ENCODE data around the gene LMBR1L.
A peak's percentile ranks its signal among the peaks of the same experiment; 100 is the strongest.
"Not testable (repeated sequence)": the region's sequence is repeated elsewhere in the genome, so short reads cannot be mapped to it uniquely, and the experiment has no call there.

LMBR1L gene

DNA sequence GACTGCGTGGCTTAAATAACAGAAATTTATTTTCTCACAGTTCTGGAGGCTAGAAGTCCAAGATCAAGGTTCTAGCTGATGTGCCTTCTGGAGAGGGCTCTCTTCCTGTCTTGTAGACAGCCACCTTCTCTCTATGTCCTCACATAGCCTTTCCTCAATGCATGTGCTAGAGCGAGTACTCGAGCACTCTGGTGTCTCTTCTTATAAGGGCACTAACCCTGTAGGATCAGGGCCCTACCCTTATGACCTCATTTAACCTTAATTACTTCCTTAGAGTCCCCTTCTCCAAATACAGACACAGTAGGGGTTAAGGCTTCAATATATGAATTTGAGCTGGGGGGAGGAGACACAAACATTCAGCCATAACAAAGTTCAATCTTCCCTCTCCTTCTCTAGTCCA lies 26.2 kb downstream of the LMBR1L start:
- DNase-seq = no peak

DNA sequence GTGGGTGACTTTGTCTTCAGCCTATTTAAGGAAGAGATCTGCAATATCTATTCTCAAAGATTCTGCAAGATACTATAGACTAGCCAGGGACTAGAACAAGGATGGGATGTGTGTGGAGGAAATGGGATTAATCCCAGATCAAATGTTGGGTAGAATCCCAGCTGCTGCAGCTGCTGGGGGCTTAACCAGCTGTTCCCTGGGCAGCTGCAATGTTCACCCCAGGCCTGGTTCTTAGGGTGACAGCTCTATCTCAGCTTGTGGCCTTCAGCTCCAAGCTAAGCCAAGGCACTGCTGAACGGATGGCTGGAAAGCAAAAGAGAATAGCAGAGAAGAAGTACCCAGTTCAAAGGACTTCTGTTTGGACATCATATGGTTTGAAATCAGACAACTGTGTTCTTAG lies 30.9 kb downstream of the LMBR1L start:
- no peak for DNase-seq

- no peak for DNase-seq
These were observed 39.7 kb downstream of the LMBR1L start for GRCh38 chr12:49070971-49071370.

DNA sequence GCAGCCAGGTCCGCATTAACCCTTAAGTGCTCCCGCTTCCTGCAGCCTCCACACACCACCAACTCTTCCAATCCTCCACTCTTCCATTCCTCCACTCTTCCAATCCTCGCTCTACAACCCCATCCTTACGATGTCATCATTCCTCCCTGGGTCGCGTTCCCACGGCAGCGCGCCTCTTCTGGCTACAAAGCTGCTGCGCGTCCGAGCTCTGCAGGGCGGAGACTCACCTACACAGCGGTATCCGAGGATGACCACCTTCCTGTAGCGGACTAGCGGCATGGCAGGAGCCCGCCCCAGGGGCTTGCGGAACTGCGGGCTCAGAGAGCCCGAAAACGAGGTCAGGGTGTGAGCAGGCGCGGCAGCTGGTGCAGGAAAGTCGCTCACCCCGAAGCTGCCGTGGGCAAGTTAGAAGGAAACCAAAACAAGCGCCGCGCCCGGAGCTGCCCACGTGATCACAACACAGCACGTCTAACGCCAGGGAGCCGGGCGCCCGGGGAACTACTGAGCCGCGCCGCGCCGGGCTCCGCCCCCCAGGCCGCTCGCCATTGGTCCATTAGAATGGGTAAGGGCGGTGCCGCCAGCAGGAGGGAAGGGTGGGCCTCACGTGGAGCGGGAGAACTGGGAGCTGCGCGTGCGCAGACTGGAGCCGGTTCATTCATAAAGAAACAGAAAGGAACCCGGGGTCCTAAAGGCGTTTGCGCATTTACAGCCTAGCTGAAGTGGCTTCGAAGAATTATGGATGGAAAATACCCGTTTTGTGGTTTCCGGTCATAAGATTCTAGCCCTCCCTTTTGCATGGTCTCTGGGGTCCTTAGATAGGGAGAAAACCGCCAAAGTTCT lies 40.9 kb downstream of the LMBR1L start, which contains the start of gene RHEBL1:
RHEBL1 (minus strand) TSS at position 473 of the 840 bp plus-strand sequence; CDS start at position 279, 194 bp downstream.
- peak; percentile 94 for DNase-seq

GRCh38 chr12:49068879-49069506 lies 41.7 kb downstream of the LMBR1L start:
- peak; percentile 16 for DNase-seq

GRCh38 chr12:49066120-49066519 lies 44.5 kb downstream of the LMBR1L start:
- no peak for DNase-seq

DNA sequence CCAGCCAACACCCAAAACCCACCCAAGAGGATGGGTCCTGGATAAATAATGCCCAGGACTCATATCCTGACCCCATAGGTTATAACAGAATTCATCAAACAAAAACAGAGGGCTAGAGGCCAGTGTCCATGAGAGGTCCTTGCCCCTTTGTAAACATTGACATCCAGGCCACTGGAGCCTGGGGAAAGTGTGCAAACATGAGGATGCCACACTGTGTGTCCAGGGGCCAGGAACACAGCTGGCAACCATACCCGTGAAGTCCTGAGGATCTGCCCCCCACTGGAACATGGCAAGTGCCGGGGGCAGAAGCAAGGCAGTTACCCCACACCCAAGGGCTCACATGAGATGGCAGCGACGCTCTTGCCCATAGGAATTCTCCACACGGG lies 45.9 kb downstream of the LMBR1L start:
- DNase-seq = no peak

DNA sequence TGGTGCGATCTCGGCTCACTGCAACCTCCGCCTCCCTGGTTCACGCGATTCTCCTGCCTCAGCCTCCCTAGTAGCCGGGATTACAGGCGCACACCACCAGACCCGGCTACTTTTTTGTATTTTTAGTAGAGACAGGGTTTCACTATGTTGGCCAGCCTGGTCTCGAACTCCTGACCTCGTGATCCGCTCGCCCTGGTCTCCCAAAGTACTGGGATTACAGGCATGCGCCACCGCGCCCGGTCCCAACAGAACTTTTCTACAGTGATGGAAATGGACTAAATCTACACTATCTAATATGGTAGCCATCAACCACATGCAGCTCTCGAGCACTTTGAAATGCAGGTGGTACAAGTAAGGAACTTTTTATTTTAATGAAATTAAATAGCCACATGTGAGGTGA lies 48.7 kb downstream of the LMBR1L start:
- DNase-seq = not testable (repeated sequence)

GRCh38 chr12:49061157-49061650 lies 49.4 kb downstream of the LMBR1L start:
- DNase-seq = no peak

GRCh38 chr12:49060237-49061156 lies 50.1 kb downstream of the LMBR1L start, which contains the start of gene KMT2D:
Gene KMT2D (minus strand): TSS chr12:49060794. CDS start chr12:49055324, 5,470 bp downstream.
- DNase-seq = peak; percentile 94

- DNase-seq = peak; percentile 25
These were observed 51.1 kb downstream of the LMBR1L start for GRCh38 chr12:49059299-49060171.

DNA sequence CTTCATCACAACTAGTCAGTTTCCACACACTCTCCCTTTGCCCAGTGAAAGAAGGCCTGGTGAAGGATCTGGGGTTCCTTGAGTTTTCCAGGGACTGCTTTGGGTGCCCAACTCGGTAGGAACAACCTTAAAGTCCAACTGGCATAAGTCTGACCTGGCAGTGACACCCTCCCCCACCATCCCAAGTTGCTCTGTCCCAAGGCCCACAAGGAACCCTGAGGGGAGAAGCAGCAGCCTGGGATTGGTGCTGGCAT lies 51.7 kb downstream of the LMBR1L start:
- no peak for DNase-seq

- DNase-seq = no peak
These were observed 52.1 kb downstream of the LMBR1L start for GRCh38 chr12:49058366-49059044.

- DNase-seq = peak; percentile 9
These were observed 52.8 kb downstream of the LMBR1L start for GRCh38 chr12:49057888-49058287.

- peak; percentile 37 for DNase-seq
These were observed 54.5 kb downstream of the LMBR1L start for GRCh38 chr12:49055978-49056754.

DNA sequence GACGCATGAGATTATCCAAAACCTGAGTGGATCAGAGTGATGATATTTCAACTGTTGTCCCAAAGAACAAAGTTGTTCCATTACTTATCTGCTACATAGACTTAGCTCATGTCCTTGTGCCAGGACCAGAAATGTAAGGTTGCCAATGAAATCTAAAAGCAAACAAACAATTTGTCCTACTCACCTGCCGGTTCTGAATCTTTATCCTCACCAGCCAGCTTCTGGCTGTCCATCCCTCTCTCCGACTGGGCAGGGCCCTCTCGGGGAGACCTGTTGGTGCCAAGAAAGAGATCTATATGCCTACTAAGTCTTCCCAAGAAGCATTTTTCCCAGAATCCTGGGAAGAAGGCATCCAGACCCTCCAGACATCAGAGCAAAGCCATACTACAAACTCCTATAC lies 55.6 kb downstream of the LMBR1L start:
- DNase-seq = no peak

GRCh38 chr12:49054524-49054923 lies 56.1 kb downstream of the LMBR1L start:
- no peak for DNase-seq

DNA sequence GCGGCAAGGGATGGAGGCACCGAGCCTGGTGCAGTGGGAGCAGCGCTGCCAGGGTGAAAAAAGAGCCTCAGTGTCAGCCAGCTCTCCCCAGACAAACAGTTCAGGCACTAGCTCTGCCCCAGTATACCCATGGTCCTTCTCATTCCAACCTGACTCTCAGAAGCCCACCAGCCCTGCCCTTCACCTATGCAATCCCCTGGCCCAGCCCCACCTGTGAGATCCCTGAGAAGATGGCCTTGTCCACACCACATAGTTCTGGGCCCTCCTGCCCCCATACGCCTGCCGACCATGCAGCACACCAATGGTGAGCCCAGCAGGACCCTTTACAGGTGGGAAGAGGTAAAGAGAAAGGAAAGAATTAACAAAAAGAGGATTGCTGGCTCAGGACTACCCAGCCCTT lies 56.6 kb downstream of the LMBR1L start:
- DNase-seq = no peak

- no peak for DNase-seq
These were observed 58.0 kb downstream of the LMBR1L start for GRCh38 chr12:49052451-49053208.
